Gastrocnemius medialis (tissue), 4 donors: Measurements from ENCODE around the gene ACAN.

Source experiments
- POLR2A ChIP-seq, 2 donors: fragments of 450-650 bp; IDR thresholded peaks; one replicate each; pipeline ENCODE4 v1.6.1; 2017; ENCODE audit warnings: antibody characterized with exemption in 2 of 2, mild to moderate bottlenecking in 2 of 2, moderate library complexity in 2 of 2
- TF ChIP-seq, protein P1 (sequence below), 5 experiments: fragments of 450-650 bp in 3 of 5; fragments of 200-600 bp in 2 of 5; sonication (generic) in 2 of 5; IDR thresholded peaks in 4 of 5; conservative IDR thresholded peaks in 1 of 5; 1 replicate in 4 of 5; 2 replicates in 1 of 5; pipeline ENCODE4 v1.5.1; 2016 to 2019; ENCODE audit warnings: antibody characterized with exemption in 5 of 5, mild to moderate bottlenecking in 3 of 5, moderate library complexity in 3 of 5

DNA sequence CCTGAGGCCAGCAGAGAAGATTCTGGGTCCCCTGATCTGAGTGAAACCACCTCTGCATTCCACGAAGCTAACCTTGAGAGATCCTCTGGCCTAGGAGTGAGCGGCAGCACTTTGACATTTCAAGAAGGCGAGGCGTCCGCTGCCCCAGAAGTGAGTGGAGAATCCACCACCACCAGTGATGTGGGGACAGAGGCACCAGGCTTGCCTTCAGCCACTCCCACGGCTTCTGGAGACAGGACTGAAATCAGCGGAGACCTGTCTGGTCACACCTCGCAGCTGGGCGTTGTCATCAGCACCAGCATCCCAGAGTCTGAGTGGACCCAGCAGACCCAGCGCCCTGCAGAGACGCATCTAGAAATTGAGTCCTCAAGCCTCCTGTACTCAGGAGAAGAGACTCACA lies 55.7 kb downstream of the ACAN start:
- TF ChIP-seq, protein P1, sequence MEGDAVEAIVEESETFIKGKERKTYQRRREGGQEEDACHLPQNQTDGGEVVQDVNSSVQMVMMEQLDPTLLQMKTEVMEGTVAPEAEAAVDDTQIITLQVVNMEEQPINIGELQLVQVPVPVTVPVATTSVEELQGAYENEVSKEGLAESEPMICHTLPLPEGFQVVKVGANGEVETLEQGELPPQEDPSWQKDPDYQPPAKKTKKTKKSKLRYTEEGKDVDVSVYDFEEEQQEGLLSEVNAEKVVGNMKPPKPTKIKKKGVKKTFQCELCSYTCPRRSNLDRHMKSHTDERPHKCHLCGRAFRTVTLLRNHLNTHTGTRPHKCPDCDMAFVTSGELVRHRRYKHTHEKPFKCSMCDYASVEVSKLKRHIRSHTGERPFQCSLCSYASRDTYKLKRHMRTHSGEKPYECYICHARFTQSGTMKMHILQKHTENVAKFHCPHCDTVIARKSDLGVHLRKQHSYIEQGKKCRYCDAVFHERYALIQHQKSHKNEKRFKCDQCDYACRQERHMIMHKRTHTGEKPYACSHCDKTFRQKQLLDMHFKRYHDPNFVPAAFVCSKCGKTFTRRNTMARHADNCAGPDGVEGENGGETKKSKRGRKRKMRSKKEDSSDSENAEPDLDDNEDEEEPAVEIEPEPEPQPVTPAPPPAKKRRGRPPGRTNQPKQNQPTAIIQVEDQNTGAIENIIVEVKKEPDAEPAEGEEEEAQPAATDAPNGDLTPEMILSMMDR (IDR thresholded peaks at IDR 0.05 in 4 of 5, conservative IDR thresholded peaks at IDR 0.05 in 1 of 5), result no peak
- no peak for TF ChIP-seq POLR2A (IDR thresholded peaks at IDR 0.05)
